Keratinocyte (primary cell): Measurements from ENCODE around the gene PACSIN2.

ENCODE experiments used
- CTCF ChIP-seq, 3 experiments: IDR thresholded peaks in 1 of 3; conservative IDR thresholded peaks in 1 of 3; optimal IDR thresholded peaks in 1 of 3; 2 replicates in 2 of 3; 3 replicates in 1 of 3; pipeline versions ENCODE3 to v1.5.1; 2011; ENCODE audit warnings: low read length in 3 of 3, mild to moderate bottlenecking in 3 of 3, moderate library complexity in 2 of 3, control low read depth in 1 of 3, inconsistent platforms in 1 of 3; ENCODE audit not compliant: insufficient read depth in 2 of 3; ENCODE audit errors: extremely low read depth in 1 of 3
- EZH2 ChIP-seq: IDR thresholded peaks from one replicate; pipeline ENCODE4 v1.6.1; 2012; ENCODE audit warnings: inconsistent platforms, mild to moderate bottlenecking, low read length, moderate library complexity

GRCh38 chr22:43047605-43048004 is 32.7 kb upstream of the PACSIN2 start:
- no peak for TF ChIP-seq CTCF (optimal IDR thresholded peaks at IDR 0.05 in 1 of 3, IDR thresholded peaks at IDR 0.05 in 1 of 3, conservative IDR thresholded peaks at IDR 0.05 in 1 of 3; ENCODE audit: extremely low read depth in 1 of 3, insufficient read depth in 2 of 3, low read length in 3 of 3)
- no peak for TF ChIP-seq EZH2
